GM21529 (cell line): Measurements from ENCODE around the gene SAMD4B.
"Not testable (repeated sequence)": the region's sequence is repeated elsewhere in the genome, so short reads cannot be mapped to it uniquely, and the experiment has no call there.

ENCODE experiments used
- ATAC-seq: cut with Tn5 transposase; IDR thresholded peaks from one replicate; pipeline ENCODE4 v1.9.1; 2021; ENCODE audit not compliant: unreplicated experiment

SAMD4B gene

DNA sequence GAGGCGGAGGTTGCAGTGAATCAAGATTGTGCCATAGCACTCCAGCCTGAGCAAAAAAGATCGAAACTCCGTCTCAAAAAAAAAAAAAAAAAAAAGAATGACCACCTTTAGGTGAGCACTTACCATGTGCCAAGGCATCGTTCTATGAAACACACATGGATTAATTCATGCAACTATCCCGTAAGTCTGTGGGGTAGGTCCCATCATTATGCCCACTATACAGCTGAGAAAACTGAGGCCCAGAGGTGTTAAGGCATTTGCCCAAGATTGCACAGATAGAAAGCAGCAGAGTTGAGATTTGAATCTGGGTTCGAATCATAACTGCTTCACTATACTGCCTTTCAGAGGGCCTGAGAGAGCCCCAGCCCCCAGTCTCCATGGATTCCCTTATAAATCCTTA is 8.7 kb upstream of the SAMD4B start:
- no peak for ATAC-seq

DNA sequence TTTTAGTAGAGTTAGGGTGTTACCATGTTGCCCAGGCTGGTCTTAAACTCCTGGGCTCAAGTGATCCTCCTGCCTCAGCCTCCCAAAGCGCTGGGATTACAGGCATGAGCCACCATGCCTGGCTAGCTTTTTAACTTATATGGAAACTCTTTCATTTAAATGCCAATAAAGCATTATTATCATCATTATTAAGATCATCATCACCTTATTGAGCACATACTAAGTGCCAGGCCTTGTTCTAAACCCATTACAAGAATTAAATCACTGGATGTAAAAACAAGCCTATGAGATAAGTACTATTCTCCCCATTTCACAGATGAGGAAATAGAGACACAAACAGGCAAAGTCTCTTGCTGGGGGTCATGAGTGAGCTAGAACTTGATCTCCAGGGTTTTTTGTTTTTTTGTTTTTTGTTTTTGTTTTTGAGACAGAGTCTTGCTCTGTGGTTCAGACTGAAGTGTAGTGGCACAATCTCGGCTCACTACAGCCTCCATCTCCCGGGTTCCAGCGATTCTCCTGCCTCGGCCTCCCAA is 7.7 kb upstream of the SAMD4B start:
- ATAC-seq, result no peak

DNA sequence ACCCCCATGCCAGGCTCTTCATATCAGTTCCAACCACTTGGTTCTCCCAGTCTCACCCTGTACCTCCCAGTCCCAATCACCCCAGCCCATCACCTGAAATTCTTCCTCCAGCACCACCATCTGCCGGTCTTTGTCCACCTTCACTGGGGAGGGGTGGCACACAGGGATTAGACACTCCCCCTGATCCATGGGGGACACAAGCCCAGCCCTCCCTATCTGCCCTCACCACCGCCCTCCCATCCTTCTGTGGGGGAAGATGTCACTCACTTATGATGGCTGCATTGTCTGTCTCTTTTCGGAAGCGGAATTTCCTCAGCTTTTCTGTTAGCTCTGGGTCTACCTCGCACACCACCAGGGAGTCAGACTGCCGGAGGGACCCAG is 7.1 kb upstream of the SAMD4B start:
- peak; percentile 3 for ATAC-seq

DNA sequence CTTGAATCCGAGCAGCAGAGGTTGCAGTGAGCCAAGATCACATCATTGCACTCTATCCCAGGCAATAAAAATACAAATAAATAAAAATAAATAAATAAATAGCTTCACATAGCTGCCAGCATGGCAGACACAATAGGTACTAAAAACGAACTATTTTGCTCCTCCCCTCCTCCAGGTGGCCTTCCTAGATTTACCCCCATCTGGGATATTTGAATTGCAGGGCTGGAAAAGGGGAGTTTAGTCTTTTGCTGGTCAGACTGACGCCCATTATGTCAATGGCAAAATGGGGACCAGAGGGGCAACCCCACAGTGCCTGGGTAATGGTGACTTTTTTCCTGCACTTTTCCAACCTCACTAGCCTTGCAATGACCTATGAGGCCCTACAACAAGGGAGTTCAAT is 5.7 kb upstream of the SAMD4B start:
- no peak for ATAC-seq

GRCh38 chr19:39339674-39340073 is 2.5 kb upstream of the SAMD4B start:
- ATAC-seq, result no peak

- not testable (repeated sequence) for ATAC-seq
These were observed 2.1 kb upstream of the SAMD4B start for GRCh38 chr19:39340156-39340555.

- ATAC-seq, result peak; percentile 9
These were observed 997 bp upstream of the SAMD4B start for GRCh38 chr19:39341129-39341718.

GRCh38 chr19:39342647-39343305 is 555 bp downstream of the SAMD4B start:
- ATAC-seq, result no peak

DNA sequence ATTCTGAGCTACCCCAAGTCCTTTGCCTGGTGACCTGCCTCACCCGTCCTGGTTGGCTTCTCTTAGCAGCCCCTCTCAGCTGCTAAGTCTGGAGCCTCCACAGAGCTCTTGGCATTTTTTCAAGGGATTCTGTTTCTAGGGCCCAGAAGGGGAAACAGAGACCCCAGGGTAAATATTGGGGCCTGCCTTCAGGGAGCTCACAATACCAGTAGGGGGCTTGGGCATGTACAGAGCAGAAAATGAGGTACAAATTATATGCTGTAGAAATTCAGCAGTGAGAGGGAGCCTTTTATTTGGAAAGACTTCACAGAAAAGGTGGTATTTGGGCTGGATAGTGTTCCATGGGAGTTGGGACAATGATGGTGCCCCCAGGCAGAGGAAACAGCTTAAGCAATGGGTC is 3.7 kb downstream of the SAMD4B start:
- ATAC-seq, result no peak

DNA sequence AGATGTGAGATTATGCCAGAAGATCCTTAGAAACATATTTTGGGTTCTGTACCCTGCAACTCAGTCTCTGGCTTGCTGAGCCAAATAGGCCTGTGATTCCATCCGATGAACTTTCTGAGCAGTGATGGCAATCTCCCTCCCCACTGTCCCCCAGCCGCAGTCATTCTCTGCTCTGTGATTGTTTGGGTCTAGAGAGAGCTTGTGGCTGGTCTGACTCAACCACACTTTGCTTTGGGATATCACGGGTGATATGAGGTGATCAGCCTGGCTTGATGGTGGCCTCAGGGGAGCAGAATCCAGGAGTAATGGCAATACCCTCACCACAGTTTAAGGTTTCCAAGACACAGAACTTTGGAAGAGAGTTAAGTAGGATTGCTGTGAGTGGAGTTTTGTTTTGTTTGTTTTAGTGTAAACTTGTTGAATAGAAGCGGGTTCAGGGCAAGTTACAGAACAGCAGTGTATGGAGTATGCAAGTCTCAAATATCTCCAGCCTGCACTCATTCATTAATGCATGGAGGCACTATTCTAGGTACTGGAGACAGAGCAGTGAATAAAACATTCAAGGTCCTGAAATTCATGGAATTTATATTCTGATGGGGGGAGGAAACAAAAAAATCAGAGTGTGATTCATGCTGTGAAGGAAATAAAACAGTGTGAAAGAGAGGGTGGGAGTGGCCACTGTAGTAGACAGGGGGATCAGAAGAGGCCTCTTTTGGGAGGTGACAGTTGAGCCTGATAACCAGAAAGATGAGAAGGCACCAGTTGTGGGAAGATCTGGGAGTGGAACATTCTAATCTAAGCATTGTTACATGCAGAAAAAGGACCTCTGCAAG is 5.3 kb downstream of the SAMD4B start:
- ATAC-seq, result no peak

GRCh38 chr19:39349326-39349725 is 7.1 kb downstream of the SAMD4B start:
- ATAC-seq, result no peak

DNA sequence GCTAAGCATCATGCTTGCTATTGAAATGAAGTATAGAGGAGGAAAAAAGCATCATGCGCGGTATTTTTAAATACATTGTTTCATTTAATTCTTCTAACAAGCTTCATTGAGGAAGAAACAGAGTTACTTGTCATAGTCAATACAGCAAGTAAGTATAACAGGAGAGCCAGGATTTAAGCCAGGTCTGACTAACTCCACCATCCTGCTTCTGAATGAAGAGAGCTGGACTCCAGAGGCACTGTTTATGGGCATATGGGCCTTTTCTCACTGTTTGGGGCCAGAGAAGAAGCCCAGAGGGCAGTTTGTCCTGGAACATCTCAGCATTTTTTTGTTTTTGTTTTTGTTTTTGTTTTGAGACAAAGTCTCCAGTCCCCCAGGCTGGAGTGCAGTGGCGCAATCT is 7.9 kb downstream of the SAMD4B start:
- ATAC-seq, result no peak

- peak; percentile 69 for ATAC-seq
These were observed 9.4 kb downstream of the SAMD4B start for GRCh38 chr19:39351537-39352064.

GRCh38 chr19:39352381-39353255 is 10.4 kb downstream of the SAMD4B start:
- ATAC-seq, result no peak

GRCh38 chr19:39355253-39355652 is 13.0 kb downstream of the SAMD4B start:
- no peak for ATAC-seq

DNA sequence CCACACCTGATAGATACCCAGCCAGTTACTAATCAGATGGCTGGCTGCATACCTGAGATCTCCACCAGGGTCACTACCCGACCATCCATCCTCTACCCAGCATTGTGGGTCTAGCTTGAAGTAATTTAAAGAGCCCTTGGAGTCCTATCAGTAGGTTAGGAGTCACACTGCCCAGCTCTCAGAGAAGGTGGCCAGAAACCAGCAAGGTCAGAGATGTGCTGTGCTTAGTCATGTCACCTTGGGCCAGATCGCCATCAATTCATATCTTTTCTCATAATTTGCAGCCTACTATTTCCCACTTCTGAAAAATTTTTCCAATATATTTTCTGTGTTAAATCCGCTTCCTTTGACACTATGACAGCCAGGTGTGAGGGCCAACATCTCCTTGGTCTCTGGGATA is 13.9 kb downstream of the SAMD4B start:
- no peak for ATAC-seq

- ATAC-seq, result no peak
These were observed 14.4 kb downstream of the SAMD4B start for GRCh38 chr19:39356647-39357046.

GRCh38 chr19:39359026-39359425 is 16.8 kb downstream of the SAMD4B start:
- ATAC-seq, result no peak

- no peak for ATAC-seq
These were observed 18.4 kb downstream of the SAMD4B start for GRCh38 chr19:39360599-39360998.
